Subcutaneous abdominal adipose tissue (tissue), 5 donors: ENCODE data around the gene MR1.
"Not testable (repeated sequence)": the region's sequence is repeated elsewhere in the genome, so short reads cannot be mapped to it uniquely, and the experiment has no call there.

Source experiments
- H3K27ac ChIP-seq: one replicate; pipeline ENCODE4 v1.7.0; 2013; ENCODE audit warnings: low read depth, mild to moderate bottlenecking, inconsistent platforms, low read length, moderate library complexity
- H3K27me3 ChIP-seq, 5 donors: one replicate each; pipeline ENCODE4 v1.7.0; 2013; ENCODE audit warnings: low read length in 5 of 5, inconsistent platforms in 1 of 5; ENCODE audit not compliant: control insufficient read depth in 5 of 5, insufficient read depth in 4 of 5
- H3K36me3 ChIP-seq, 5 donors: one replicate each; pipeline ENCODE4 v1.7.0; 2013; ENCODE audit warnings: low read length in 5 of 5; ENCODE audit not compliant: control insufficient read depth in 5 of 5, insufficient read depth in 5 of 5
- H3K4me1 ChIP-seq, 5 donors: one replicate each; pipeline ENCODE4 v1.7.0; 2013; ENCODE audit warnings: low read length in 5 of 5, mild to moderate bottlenecking in 3 of 5, moderate library complexity in 1 of 5; ENCODE audit not compliant: control insufficient read depth in 5 of 5, insufficient read depth in 5 of 5
- H3K4me3 ChIP-seq, 5 donors: one replicate each; pipeline ENCODE4 v1.7.0; 2013; ENCODE audit warnings: low read length in 5 of 5, low read depth in 1 of 5
- H3K9ac ChIP-seq, 5 donors: one replicate each; pipeline ENCODE4 v1.7.0; 2013; ENCODE audit warnings: low read length in 5 of 5, mild to moderate bottlenecking in 4 of 5, moderate library complexity in 3 of 5
- H3K9me3 ChIP-seq, 5 donors: one replicate each; pipeline ENCODE4 v1.7.0; 2013; ENCODE audit warnings: low read length in 5 of 5; ENCODE audit not compliant: control insufficient read depth in 5 of 5
- donor health status: healthy.
- donor health status: healthy.
- donor health status: healthy.
- donor health status: healthy.
- donor health status: healthy.

The MR1 gene

DNA sequence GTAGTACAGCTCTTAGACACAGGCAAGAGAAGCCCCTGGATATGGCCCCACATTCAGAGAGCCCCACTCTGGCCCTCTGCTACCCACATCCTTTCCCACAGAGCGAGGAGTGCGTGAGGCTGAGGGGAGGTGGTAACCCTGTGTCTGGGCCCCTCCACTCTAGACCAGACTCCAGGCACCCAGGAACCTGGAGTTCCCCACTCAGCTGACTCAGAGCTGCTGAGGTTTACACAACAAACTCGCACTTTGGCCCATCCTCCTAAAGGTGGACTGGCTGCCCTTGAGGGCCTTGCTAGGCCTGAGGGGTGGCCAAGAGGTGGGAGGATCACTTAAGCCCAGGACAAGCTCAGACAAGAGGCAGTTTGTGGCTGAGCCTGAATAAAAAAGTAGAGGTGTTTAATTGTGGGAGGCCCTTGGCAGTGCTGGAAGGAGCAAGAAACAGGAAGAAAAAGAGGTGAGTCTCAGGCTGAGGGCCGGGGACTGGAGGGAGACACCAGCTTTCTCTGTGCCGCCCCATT, 10.7 kb downstream of the MR1 start:
- Histone ChIP-seq H3K27ac (no peak overlapping the region), H3K4me3 (no peak overlapping the region), H3K9me3 (no peaks in the 10 kb centered on the region), H3K27me3 (no peaks in the 10 kb centered on the region), H3K36me3 (peaks cover 0 to 9% (median 2%) of the 10 kb centered on the region in 5 donors), H3K4me1 (peaks cover 0 to 7% (median 5%) of the 10 kb centered on the region in 5 donors), H3K9ac (no peak overlapping the region)

GRCh38 chr1:181045946-181046345, 12.2 kb downstream of the MR1 start:
- H3K27me3 ChIP-seq, H3K9ac ChIP-seq, H3K9me3 ChIP-seq, H3K4me3 ChIP-seq, H3K27ac ChIP-seq, H3K4me1 ChIP-seq: not testable (repeated sequence)
- peaks cover 0 to 11% (median 3%) of the 10 kb centered on the region in 5 donors for H3K36me3 ChIP-seq

DNA sequence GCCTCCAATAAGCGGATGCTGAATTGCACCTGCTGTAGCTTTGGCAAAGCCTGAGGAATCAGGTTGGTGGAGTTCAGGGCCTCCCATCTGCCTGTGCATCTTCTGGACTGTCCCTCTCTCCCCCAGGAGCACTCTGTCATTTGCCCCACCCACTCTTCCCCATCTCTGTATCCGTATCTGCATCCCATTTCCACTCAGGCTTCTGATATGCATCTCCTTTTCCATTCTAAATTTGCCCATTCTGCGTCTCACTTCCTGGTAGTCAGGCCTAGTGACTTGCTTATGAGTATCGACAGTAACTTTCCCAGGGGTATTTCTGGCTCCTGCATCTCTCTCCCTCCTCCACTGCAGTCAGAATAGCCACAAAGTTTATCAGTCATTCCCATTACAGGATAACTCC, 15.6 kb downstream of the MR1 start:
- Histone ChIP-seq H3K27me3 (no peaks in the 10 kb centered on the region), H3K27ac (no peak overlapping the region), H3K9ac (no peak overlapping the region), H3K4me1 (no peaks in the 10 kb centered on the region), H3K36me3 (peaks cover 0 to 22% (median 6%) of the 10 kb centered on the region in 5 donors), H3K9me3 (no peaks in the 10 kb centered on the region), H3K4me3 (no peak overlapping the region)

DNA sequence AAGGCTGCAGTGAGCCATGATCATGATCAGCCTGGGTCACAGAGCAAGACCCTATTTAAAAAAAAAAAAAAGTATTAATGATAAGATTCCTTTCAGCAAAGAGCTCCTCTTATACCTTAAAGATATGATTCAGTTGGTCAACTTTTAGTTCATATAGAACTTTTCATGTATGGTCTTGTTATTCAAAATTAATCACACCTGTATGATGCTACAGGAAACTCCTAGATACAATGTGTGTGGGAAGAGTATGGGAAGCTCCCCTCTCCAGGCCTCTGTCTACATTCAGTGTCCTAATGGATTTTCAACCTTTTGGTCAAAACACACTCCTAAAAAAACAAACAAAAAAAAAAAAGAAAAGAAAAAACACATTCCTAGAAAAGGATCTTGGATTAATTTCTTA, 17.1 kb downstream of the MR1 start:
- Histone ChIP-seq H3K4me1 (no peaks in the 10 kb centered on the region), H3K9ac (no peak overlapping the region), H3K36me3 (peaks cover 5 to 21% (median 9%) of the 10 kb centered on the region in 5 donors), H3K4me3 (no peak overlapping the region), H3K9me3 (no peaks in the 10 kb centered on the region), H3K27me3 (no peaks in the 10 kb centered on the region), H3K27ac (no peak overlapping the region)

- Histone ChIP-seq H3K27ac (no peak overlapping the region), H3K4me3 (no peak overlapping the region), H3K36me3 (peaks cover 3 to 12% (median 7%) of the 10 kb centered on the region in 5 donors), H3K4me1 (no peaks in the 10 kb centered on the region), H3K9me3 (peaks cover 0 to 6% (median 2%) of the 10 kb centered on the region in 5 donors), H3K9ac (no peak overlapping the region), H3K27me3 (no peaks in the 10 kb centered on the region)
Measured at GRCh38 chr1:181056560-181056959, 22.8 kb downstream of the MR1 start.

DNA sequence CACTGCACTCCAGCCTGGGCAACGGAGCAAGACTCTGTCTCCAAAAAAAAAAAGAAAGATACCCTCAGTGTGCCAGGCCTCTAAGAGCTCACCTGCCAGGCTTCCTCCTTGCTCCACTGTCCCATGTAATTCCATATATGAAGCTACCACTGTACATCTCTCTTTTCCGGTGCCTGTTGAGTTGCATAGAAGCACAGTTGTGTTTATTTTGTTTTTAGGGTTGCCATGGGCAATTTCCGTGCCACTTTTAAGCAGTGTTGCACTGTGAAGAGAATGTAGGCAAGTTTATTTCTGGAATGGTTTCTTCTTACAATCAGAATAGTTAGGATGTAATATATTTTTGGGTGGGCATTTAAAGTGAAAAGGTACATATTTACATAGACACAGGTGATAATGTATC, 23.3 kb downstream of the MR1 start:
- Histone ChIP-seq H3K4me1 (no peaks in the 10 kb centered on the region), H3K4me3 (no peak overlapping the region), H3K36me3 (peaks cover 3 to 9% (median 7%) of the 10 kb centered on the region in 5 donors), H3K27ac (no peak overlapping the region), H3K9me3 (peaks cover 0 to 6% (median 2%) of the 10 kb centered on the region in 5 donors), H3K27me3 (no peaks in the 10 kb centered on the region), H3K9ac (no peak overlapping the region)

DNA sequence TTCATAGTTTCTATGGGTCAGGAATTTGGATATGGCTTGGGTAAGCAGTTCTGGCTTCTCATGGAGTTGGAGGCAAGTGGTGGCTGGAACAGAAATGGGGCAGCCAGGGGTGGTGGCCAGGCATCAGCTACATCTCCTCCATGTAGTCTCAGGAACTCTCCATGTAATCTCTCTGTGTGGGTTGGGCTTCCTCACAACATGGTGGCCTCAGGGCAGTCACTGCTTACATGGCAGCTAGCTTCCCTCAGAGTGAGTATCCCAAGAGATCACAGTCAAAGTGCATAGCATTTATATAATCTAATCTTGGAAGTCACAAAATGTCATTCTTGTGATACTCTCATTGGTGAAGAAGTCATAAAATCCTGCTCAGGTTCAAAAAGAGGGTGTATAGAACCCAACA, 25.7 kb downstream of the MR1 start:
- peaks cover 0 to 3% (median 0%) of the 10 kb centered on the region in 5 donors for H3K4me1 ChIP-seq
- H3K9ac ChIP-seq: no peak overlapping the region
- H3K27ac ChIP-seq: no peak overlapping the region
- no peaks in the 10 kb centered on the region for H3K27me3 ChIP-seq
- H3K4me3 ChIP-seq: no peak overlapping the region
- H3K9me3 ChIP-seq: peaks cover 0 to 6% (median 2%) of the 10 kb centered on the region in 5 donors
- H3K36me3 ChIP-seq: peaks cover 0 to 5% (median 3%) of the 10 kb centered on the region in 5 donors

- H3K9me3 ChIP-seq: peaks cover 0 to 6% (median 2%) of the 10 kb centered on the region in 5 donors
- no peak overlapping the region for H3K4me3 ChIP-seq
- H3K9ac ChIP-seq: no peak overlapping the region
- H3K27ac ChIP-seq: no peak overlapping the region
- no peaks in the 10 kb centered on the region for H3K27me3 ChIP-seq
- peaks cover 0 to 5% (median 3%) of the 10 kb centered on the region in 5 donors for H3K36me3 ChIP-seq
- peaks cover 0 to 3% (median 0%) of the 10 kb centered on the region in 5 donors for H3K4me1 ChIP-seq
Measured at GRCh38 chr1:181060066-181060465, 26.3 kb downstream of the MR1 start.

DNA sequence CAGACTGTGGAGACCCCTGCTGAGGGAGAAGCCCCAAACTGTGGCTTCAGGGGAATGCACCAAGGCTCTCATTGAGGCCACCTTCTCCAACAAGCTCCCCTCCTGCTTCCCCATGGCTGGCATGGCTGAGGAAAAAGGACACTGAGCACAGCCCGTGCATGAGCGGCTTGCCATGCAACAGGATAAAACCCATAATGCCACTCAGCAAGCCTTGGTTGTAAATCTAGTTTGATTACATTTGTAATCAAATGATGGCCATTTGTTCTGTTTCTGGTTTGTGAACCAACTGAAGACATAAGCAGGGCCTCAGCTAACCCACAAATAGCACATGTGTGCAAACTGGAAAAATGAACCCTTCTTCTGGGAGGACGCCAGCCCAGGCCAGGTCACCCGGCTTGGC, 27.2 kb downstream of the MR1 start:
- not testable (repeated sequence) for H3K27me3 ChIP-seq, H3K27ac ChIP-seq, H3K4me1 ChIP-seq

DNA sequence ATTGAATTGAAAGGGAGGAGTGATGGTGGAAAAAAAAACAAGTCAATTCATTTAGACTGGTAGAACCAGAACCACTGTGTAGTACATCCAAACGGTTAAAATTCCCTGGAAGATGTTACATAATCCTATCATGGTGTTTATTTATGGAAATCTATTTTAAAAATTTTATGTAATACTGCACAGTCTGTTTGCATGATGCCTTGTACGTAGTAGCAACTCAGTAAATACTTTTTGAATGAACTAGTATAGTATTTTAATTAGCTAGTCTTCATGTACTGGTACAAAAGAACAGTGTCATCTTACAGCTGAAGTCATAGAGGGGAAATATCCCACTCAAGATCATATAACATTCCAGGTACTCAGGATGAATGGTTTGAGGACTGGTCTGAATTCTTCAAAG, 27.7 kb downstream of the MR1 start:
- no peak overlapping the region for H3K27ac ChIP-seq

More for the DNA sequence above, 27.2 kb downstream of the MR1 start:
- H3K9ac ChIP-seq, H3K9me3 ChIP-seq, H3K36me3 ChIP-seq, H3K4me3 ChIP-seq: not testable (repeated sequence)

More for the DNA sequence above, 27.7 kb downstream of the MR1 start:
- peaks cover 0 to 6% (median 2%) of the 10 kb centered on the region in 5 donors for H3K9me3 ChIP-seq
- H3K36me3 ChIP-seq: no peaks in the 10 kb centered on the region
- no peak overlapping the region for H3K9ac ChIP-seq
- H3K4me3 ChIP-seq: no peak overlapping the region
- H3K27me3 ChIP-seq: no peaks in the 10 kb centered on the region
- peaks cover 0 to 3% (median 0%) of the 10 kb centered on the region in 5 donors for H3K4me1 ChIP-seq
